PC-9 (cell line): ENCODE measurements around the gene PIGB. TPM values are rescaled to one million over a fixed set of nuclear protein-coding genes. Genes with fewer than 3 reads are reported as not detected.

ENCODE experiments used
- BruUV-seq: library from RNA; stranded (reverse); fragments of 400-500 nt; replicated peaks from 2 replicates; lab custom pipeline; 2021; lab: Mats Ljungman, UMichigan
- CTCF ChIA-PET: fragments of 300-600 bp; sonication (Branson Sonifier 250); formaldehyde crosslinking; loops from one replicate; lab custom pipeline; 2022; ENCODE audit warnings: antibody characterized with exemption; lab: Charles Lee
- POLR2A ChIA-PET: fragments of 300-600 bp; sonication (Branson Sonifier 250); formaldehyde crosslinking; loops from one replicate; lab custom pipeline; 2022; ENCODE audit warnings: antibody characterized with exemption; ENCODE audit not compliant: unreplicated experiment; lab: Charles Lee
- DNase-seq, 2 experiments: peaks; one replicate each; pipeline versions ENCODE4 v3.0.0 to v3.0.0-alpha.2; 2015 to 2022; ENCODE audit warnings: mixed read lengths in 1 of 2
- H2AFZ ChIP-seq: fragments of 200-600 bp; sonication (generic); 2 replicates; pipeline ENCODE4 v1.8.1; 2017; ENCODE audit warnings: antibody characterized with exemption
- H3F3A ChIP-seq: fragments of 200-600 bp; sonication (generic); 2 replicates; pipeline ENCODE4 v1.8.1; 2017; ENCODE audit warnings: antibody characterized with exemption, mild to moderate bottlenecking, low read depth; ENCODE audit not compliant: insufficient read depth
- H3K27ac ChIP-seq: fragments of 200-600 bp; sonication (generic); 2 replicates; pipeline ENCODE4 v1.6.1; 2016; ENCODE audit warnings: mixed run types
- H3K27me3 ChIP-seq: fragments of 200-600 bp; sonication (generic); 2 replicates; pipeline ENCODE4 v1.6.1; 2016; ENCODE audit warnings: low read depth, mixed run types; ENCODE audit not compliant: insufficient read depth
- H3K36me3 ChIP-seq: fragments of 200-600 bp; sonication (generic); 2 replicates; pipeline ENCODE4 v1.6.1; 2016; ENCODE audit warnings: low read depth, mixed run types
- H3K4me1 ChIP-seq: fragments of 200-600 bp; sonication (generic); replicated peaks from 2 replicates; pipeline ENCODE4 v1.6.1; 2016; ENCODE audit warnings: mixed run types; ENCODE audit not compliant: insufficient read depth
- H3K4me2 ChIP-seq: fragments of 200-600 bp; sonication (generic); 2 replicates; pipeline ENCODE4 v1.6.1; 2017; ENCODE audit warnings: mixed run types
- H3K4me3 ChIP-seq: fragments of 200-600 bp; sonication (generic); 2 replicates; pipeline ENCODE4 v1.6.1; 2016; ENCODE audit warnings: mixed run types
- H3K79me2 ChIP-seq: fragments of 200-600 bp; sonication (generic); 2 replicates; pipeline ENCODE4 v1.6.1; 2017; ENCODE audit warnings: low read depth, mixed run types
- H3K9me2 ChIP-seq: fragments of 200-600 bp; sonication (generic); 2 replicates; pipeline ENCODE4 v1.8.1; 2017; ENCODE audit warnings: mild to moderate bottlenecking; ENCODE audit not compliant: insufficient read depth
- H3K9me3 ChIP-seq: fragments of 200-600 bp; sonication (generic); 2 replicates; pipeline ENCODE4 v1.8.1; 2016; ENCODE audit warnings: low read depth; ENCODE audit not compliant: insufficient read depth
- H4K20me1 ChIP-seq: fragments of 200-600 bp; sonication (generic); 2 replicates; pipeline ENCODE4 v1.8.1; 2017; ENCODE audit not compliant: insufficient read depth
- CTCF ChIP-seq: fragments of 200-600 bp; sonication (generic); conservative IDR thresholded peaks from 2 replicates; pipeline ENCODE4 v1.6.1; 2017; ENCODE audit warnings: mixed run types, antibody characterized with exemption, mild to moderate bottlenecking, moderate library complexity
- EZH2 ChIP-seq: fragments of 200-600 bp; sonication (generic); IDR thresholded peaks from 2 replicates; pipeline ENCODE4 v1.8.0; 2017; ENCODE audit warnings: antibody characterized with exemption, low read depth
- intact Hi-C: fragments of 100-400 bp; cut with micrococcal nuclease; formaldehyde crosslinking; loops from one replicate; pipeline ENCODE4 v1.10.0; 2022; ENCODE audit not compliant: unreplicated experiment
- microRNA-seq: library from miRNA; unstranded; fragments of <30 nt; microRNA quantifications from one replicate; pipeline ENCODE4 v1.2.0, GENCODE V29; 2021; ENCODE audit warnings: borderline number of aligned reads, borderline replicate concordance
- total RNA-seq: library from RNA; stranded (reverse); gene quantifications from 2 replicates; pipeline ENCODE4 v1.2.3, GENCODE V29; 2021

Gene PIGB
- total RNA-seq, 1 experiment from 2014 or later = 12.2 TPM

GRCh38 chr15:55402707-55403106 lies 83.7 kb downstream of the PIGB start:
- BruUV-seq = no TSS peak

GRCh38 chr15:55403531-55403930 lies 84.5 kb downstream of the PIGB start:
- Histone ChIP-seq H3F3A (peaks cover 5% of the 10 kb centered on the region; the same call in 1 of the 2 replicates), H3K4me1 (peaks cover 32% of the 10 kb centered on the region), H3K4me3 (peak overlapping the region; percentile 15; the same call in 1 of the 2 replicates), H3K79me2 (peaks cover 13% of the 10 kb centered on the region), H4K20me1 (no peaks in the 10 kb centered on the region), H3K9me3 (no peaks in the 10 kb centered on the region), H3K4me2 (peak overlapping the region; percentile 54), H3K27ac (peak overlapping the region; percentile 93), H3K27me3 (no peaks in the 10 kb centered on the region), H2AFZ (no peak overlapping the region), H3K9me2 (no peaks in the 10 kb centered on the region), H3K36me3 (no peaks in the 10 kb centered on the region)
- ChIA-PET POLR2A (no interaction called here), CTCF (no interaction called here)
- peak in 1 of 2 experiments; percentile 48 for DNase-seq
- no peak for TF ChIP-seq EZH2
- TF ChIP-seq CTCF = no peak
- no TSS peak for BruUV-seq
- intact Hi-C loops = loop anchor here (10.0 kb wide), 1 partner anchor 209 kb away; the partner anchor contains the start of gene RSL24D1

More at GRCh38 chr15:55402707-55403106, 83.7 kb downstream of the PIGB start:
- TF ChIP-seq EZH2 (no peak), CTCF (no peak)
- peak overlapping the region; percentile 54 for H3K4me2 ChIP-seq
- intact Hi-C loops = loop anchor here (10.0 kb wide), 1 partner anchor 208 kb away; the partner anchor contains the start of gene RSL24D1
- H4K20me1 ChIP-seq = no peaks in the 10 kb centered on the region
- peak overlapping the region; percentile 15; the same call in 1 of the 2 replicates for H3K4me3 ChIP-seq
- no peak for DNase-seq
- peaks cover 32% of the 10 kb centered on the region for H3K4me1 ChIP-seq
- no peaks in the 10 kb centered on the region for H3K9me2 ChIP-seq
- peak overlapping the region; percentile 93 for H3K27ac ChIP-seq
- H3K9me3 ChIP-seq = no peaks in the 10 kb centered on the region
- CTCF ChIA-PET = no interaction called here
- no peaks in the 10 kb centered on the region for H3K27me3 ChIP-seq
- 0 out of 2 replicates have a peak, but pooled peaks cover 4% of the 10 kb centered on the region for H3F3A ChIP-seq
- POLR2A ChIA-PET = interaction anchor here (0.6 kb wide), 1 partner anchor 988 kb away, joined by 6 read pairs; no protein-coding TSS in a partner anchor
- H3K36me3 ChIP-seq = no peaks in the 10 kb centered on the region
- H3K79me2 ChIP-seq = peaks cover 13% of the 10 kb centered on the region
- H2AFZ ChIP-seq = peak overlapping the region; percentile 52; the same call in 1 of the 2 replicates

Small RNA genes within 50 kb of the gene (microRNA-seq; reads per million reads assigned to microRNA genes)
- 41.7 reads per million, percentile 40 among the genes with 10 or more reads in this experiment for gene MIR628

Other genes starting within 250 kb of the PIGB start
- gene RSL24D1, start 122.3 kb upstream of the PIGB start, total RNA-seq = 87.0 and 91.7 TPM in 2 replicates
- gene RAB27A, start 29.4 kb upstream of the PIGB start, total RNA-seq = 11.3 and 12.3 TPM in 2 replicates
- gene PIGBOS1, start 99 bp upstream of the PIGB start, total RNA-seq = 9.9 and 10.8 TPM in 2 replicates
- 26.3 and 26.4 TPM in 2 replicates for gene CCPG1, start 89.1 kb downstream of the PIGB start, total RNA-seq
- 1.2 and 2.1 TPM in 2 replicates for gene PIERCE2, start 89.3 kb downstream of the PIGB start, total RNA-seq
- gene DNAAF4, start 189.0 kb downstream of the PIGB start, total RNA-seq = 5.5 and 6.2 TPM in 2 replicates